GM15510 (cell line): Measurements from ENCODE around the gene FAM222B.
A peak's percentile ranks its signal among the peaks of the same experiment; 100 is the strongest.

Experiments used
- POLR2A ChIP-seq: IDR thresholded peaks from 3 replicates; pipeline ENCODE4 v1.6.1; 2011; ENCODE audit warnings: borderline replicate concordance; ENCODE audit not compliant: insufficient read length; ENCODE audit errors: extremely low read depth

Gene FAM222B

DNA sequence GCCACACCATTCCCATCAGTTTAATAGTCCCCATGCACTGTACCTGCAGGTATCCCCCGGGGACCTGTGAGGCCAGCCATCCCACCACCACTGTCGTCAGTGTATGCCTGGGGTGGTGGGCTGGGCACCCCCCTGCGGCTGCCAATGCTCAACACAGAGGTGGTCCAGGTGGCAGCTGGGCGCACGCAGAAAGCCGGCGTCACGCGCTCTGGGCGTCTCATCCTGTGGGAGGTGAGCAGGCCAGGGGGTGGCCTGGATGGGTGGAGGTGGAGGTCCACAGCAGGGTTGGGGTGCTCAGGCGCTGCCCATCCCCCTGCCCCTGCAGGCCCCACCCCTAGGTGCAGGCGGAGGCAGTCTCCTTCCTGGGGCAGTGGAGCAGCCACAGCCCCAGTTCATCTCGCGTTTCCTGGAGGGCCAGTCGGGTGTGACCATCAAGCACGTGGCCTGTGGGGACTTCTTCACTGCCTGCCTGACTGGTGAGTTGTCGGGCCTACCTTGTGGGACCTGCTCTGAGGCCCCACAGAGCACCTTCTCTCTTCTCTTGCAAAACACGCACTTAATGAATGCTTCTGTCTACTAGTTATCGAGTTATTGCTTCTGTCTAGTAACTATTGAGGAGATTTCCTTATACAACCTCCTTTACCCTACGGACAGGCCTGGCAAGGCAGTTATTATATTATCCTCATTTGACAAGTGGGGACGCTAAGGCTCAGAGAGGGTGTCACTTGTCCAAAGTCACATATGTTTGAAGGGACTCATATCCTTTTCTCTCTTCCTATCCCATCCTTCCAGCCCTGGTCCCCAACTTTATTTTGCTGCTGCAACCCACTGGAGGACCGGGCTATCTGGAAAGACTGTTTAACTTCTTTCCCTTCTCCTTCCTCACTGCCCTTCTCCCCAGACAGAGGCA lies 104.6 kb downstream of the FAM222B start:
- TF ChIP-seq POLR2A, result peak; percentile 75

- no peak for TF ChIP-seq POLR2A
These were observed 105.3 kb downstream of the FAM222B start for GRCh38 chr17:28737316-28737715.

- TF ChIP-seq POLR2A, result no peak
These were observed 107.3 kb downstream of the FAM222B start for GRCh38 chr17:28735242-28735722.

GRCh38 chr17:28734712-28735241 lies 107.8 kb downstream of the FAM222B start:
- no peak for TF ChIP-seq POLR2A

DNA sequence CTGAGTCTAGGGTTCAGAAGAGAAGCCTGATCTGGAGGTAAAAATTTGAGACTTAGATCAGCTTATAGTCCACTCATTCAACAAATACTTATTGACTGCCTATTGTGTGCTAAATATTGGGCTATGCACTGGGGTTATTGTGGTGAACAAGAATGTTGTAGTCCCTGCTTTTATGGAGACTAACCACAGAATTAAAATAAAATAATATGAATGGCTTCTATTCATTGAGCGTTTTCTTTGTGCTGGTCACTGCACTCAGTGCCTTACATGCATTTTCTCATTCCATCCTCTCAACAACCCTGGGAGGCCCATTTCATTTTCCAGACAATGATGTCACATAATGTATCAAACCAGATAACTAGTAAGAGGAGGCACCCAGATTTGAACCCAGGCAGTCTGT lies 109.2 kb downstream of the FAM222B start:
- no peak for TF ChIP-seq POLR2A

DNA sequence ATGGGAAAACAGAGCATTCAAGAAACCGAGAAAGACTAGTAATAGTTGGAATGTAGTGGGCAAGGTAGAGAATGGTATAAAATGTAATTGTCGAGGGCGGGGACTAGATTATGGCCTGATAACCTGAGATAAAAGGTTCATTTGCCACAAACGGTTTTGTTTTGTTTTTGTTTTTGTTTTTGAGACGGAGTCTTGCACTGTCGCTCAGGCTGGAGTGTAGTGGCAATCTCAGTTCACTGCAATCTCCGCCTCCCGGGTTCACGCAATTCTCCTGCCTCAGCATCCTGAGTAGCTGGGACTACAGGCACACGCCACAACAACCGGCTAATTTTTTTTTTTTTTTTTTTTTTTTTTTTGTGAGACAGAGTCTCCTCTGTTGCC lies 112.7 kb downstream of the FAM222B start:
- no peak for TF ChIP-seq POLR2A

- TF ChIP-seq POLR2A, result peak; percentile 73
These were observed 114.0 kb downstream of the FAM222B start, which contains the start of gene NEK8 for GRCh38 chr17:28728364-28729200. NEK8 (plus strand) TSS chr17:28728788; CDS start chr17:28728814, 26 bp downstream.

GRCh38 chr17:28726627-28727491 lies 115.7 kb downstream of the FAM222B start:
- TF ChIP-seq POLR2A, result peak; percentile 62

GRCh38 chr17:28726226-28726626 lies 116.4 kb downstream of the FAM222B start, which contains the start of gene TLCD1:
TLCD1 (minus strand) TSS chr17:28726233; CDS start chr17:28726097, 136 bp downstream.
- no peak for TF ChIP-seq POLR2A

DNA sequence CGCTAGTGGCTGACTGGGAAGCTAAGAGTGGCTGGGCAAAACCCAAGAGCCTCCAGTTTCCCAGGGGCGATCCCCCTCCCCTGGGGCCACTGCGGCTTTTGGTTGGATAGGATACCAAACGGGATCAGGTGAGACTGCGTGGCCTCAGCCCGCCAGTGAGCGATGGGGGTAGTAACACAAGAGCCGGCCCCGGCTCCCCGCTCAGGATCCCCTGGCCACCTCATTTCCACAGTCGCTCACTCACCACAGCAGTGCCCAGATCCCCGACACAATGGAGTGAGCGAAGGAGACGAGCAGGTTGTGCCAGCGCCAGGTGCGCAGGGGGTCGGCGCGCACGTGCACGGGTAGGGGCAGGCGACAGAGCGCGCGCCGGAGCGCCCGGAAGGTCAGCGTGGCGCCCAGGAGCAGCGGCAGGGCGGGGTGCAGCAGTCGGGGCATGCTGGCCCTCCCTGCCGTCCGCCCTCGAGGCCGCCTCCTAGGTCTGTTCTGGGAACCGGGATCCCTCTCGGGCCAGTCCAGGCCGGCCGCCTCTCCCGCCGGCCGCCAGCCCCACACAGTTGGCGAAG lies 116.8 kb downstream of the FAM222B start:
- peak; percentile 79 for TF ChIP-seq POLR2A

DNA sequence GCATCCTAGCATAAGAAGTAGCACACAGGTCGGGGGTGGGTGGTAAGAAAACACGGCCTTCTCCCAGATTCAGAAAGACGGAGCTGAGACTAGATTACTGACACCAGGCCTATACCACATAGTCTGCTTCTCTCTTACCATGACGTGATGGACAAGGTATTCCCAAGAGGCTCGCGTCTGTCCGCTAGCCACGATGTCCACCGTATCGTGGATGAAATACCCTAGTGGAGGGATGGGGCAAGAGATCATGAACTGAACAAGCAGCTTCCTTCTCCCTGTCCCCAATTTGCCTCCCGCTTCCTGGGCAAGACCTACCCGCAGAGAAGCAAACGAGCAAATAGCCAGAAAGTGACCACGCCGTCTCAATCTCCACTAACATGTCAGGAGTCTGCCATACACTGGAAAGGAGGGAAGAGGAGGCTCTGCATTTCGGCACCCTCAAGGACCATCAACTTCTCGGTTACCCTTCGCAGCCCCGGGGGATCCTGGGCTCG lies 117.4 kb downstream of the FAM222B start:
- peak; percentile 42 for TF ChIP-seq POLR2A

DNA sequence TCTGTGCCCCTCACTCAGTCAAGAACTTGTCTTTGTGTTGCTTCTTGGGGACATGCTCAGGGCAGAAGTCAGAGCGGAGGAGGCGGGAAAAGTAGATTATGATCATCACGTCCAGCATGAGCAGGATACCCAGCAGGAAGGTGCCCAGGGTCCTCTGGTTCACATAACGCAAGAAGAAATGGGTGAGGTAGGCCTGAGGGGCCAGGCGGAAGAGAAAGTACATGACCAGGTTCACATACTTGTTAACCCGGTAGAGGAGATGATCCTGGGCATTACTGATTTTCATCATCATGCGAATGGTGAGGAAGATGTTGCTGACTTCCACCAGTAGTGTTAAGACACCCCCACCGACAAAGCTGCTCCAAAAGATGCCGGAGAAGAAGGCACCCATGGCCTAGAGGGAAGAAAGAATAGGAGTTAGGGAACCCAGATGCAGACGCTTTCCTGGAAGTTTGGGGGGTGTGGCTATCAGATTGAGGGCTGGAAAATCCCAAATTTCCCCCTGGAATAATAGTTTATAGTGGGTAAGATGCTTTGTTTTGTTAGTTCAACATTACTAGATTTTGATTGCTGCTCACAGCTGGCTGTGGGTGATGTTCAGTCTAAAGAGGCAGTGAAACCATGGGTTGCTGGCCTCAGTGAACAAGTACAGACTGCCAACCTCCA lies 118.0 kb downstream of the FAM222B start:
- no peak for TF ChIP-seq POLR2A
